ENCODE data around the gene RET.

The RET gene

GRCh38 chr10:43158636-43159035 is 81.8 kb downstream of the RET start:
- H3K9ac ChIP-seq (ENCODE audit: low read length in 2 of 2): no peak overlapping the region
- H3K4me1 ChIP-seq (ENCODE audit: control insufficient read depth, insufficient read depth, low read length): no peaks in the 10 kb centered on the region
- no peaks in the 10 kb centered on the region for H3K27me3 ChIP-seq (ENCODE audit: control insufficient read depth in 1 of 2, insufficient read depth in 2 of 2, low read length in 2 of 2)
- no peak overlapping the region for H3K4me3 ChIP-seq (ENCODE audit: low read length in 2 of 2)
- peaks cover 13 to 21% of the 10 kb centered on the region in 2 donors for H3K36me3 ChIP-seq (ENCODE audit: control insufficient read depth in 2 of 2, insufficient read depth in 2 of 2, low read length in 2 of 2)
- H3K9me3 ChIP-seq (ENCODE audit: control insufficient read depth in 2 of 2, low read length in 2 of 2): no peaks in the 10 kb centered on the region
- no peak overlapping the region for H3K27ac ChIP-seq (ENCODE audit: low read length)

- no peaks in the 10 kb centered on the region for H3K27me3 ChIP-seq (ENCODE audit: control insufficient read depth in 1 of 2, insufficient read depth in 2 of 2, low read length in 2 of 2)
- H3K27ac ChIP-seq (ENCODE audit: low read length): no peak overlapping the region
- H3K9ac ChIP-seq (ENCODE audit: low read length in 2 of 2): no peak overlapping the region
- no peaks in the 10 kb centered on the region for H3K9me3 ChIP-seq (ENCODE audit: control insufficient read depth in 2 of 2, low read length in 2 of 2)
- H3K4me3 ChIP-seq (ENCODE audit: low read length in 2 of 2): no peak overlapping the region
- H3K36me3 ChIP-seq (ENCODE audit: control insufficient read depth in 2 of 2, insufficient read depth in 2 of 2, low read length in 2 of 2): peaks cover 13 to 21% of the 10 kb centered on the region in 2 donors
- H3K4me1 ChIP-seq (ENCODE audit: control insufficient read depth, insufficient read depth, low read length): no peaks in the 10 kb centered on the region
These were observed 83.4 kb downstream of the RET start for GRCh38 chr10:43160046-43160920.

- no peaks in the 10 kb centered on the region for H3K4me1 ChIP-seq (ENCODE audit: control insufficient read depth, insufficient read depth, low read length)
- H3K9ac ChIP-seq (ENCODE audit: low read length in 2 of 2): no peak overlapping the region
These were observed 84.0 kb downstream of the RET start for GRCh38 chr10:43160921-43161255.

GRCh38 chr10:43162604-43163003 is 85.7 kb downstream of the RET start:
- H3K9ac ChIP-seq (ENCODE audit: low read length in 2 of 2): no peak overlapping the region

More at GRCh38 chr10:43160921-43161255, 84.0 kb downstream of the RET start:
- peaks cover 13 to 21% of the 10 kb centered on the region in 2 donors for H3K36me3 ChIP-seq (ENCODE audit: control insufficient read depth in 2 of 2, insufficient read depth in 2 of 2, low read length in 2 of 2)
- no peaks in the 10 kb centered on the region for H3K27me3 ChIP-seq (ENCODE audit: control insufficient read depth in 1 of 2, insufficient read depth in 2 of 2, low read length in 2 of 2)
- no peak overlapping the region for H3K4me3 ChIP-seq (ENCODE audit: low read length in 2 of 2)
- no peak overlapping the region for H3K27ac ChIP-seq (ENCODE audit: low read length)
- H3K9me3 ChIP-seq (ENCODE audit: control insufficient read depth in 2 of 2, low read length in 2 of 2): no peaks in the 10 kb centered on the region

GRCh38 chr10:43166207-43166879 is 89.5 kb downstream of the RET start:
- Histone ChIP-seq H3K4me1 (ENCODE audit: control insufficient read depth, insufficient read depth, low read length) (no peaks in the 10 kb centered on the region), H3K4me3 (ENCODE audit: low read length in 2 of 2) (no peak overlapping the region), H3K9ac (ENCODE audit: low read length in 2 of 2) (no peak overlapping the region), H3K36me3 (ENCODE audit: control insufficient read depth in 2 of 2, insufficient read depth in 2 of 2, low read length in 2 of 2) (peaks cover 11 to 25% of the 10 kb centered on the region in 2 donors), H3K27me3 (ENCODE audit: control insufficient read depth in 1 of 2, insufficient read depth in 2 of 2, low read length in 2 of 2) (no peaks in the 10 kb centered on the region), H3K27ac (ENCODE audit: low read length) (no peak overlapping the region), H3K9me3 (ENCODE audit: control insufficient read depth in 2 of 2, low read length in 2 of 2) (no peaks in the 10 kb centered on the region)

More at GRCh38 chr10:43162604-43163003, 85.7 kb downstream of the RET start:
- Histone ChIP-seq H3K36me3 (ENCODE audit: control insufficient read depth in 2 of 2, insufficient read depth in 2 of 2, low read length in 2 of 2) (peaks cover 13 to 25% of the 10 kb centered on the region in 2 donors), H3K27me3 (ENCODE audit: control insufficient read depth in 1 of 2, insufficient read depth in 2 of 2, low read length in 2 of 2) (no peaks in the 10 kb centered on the region), H3K9me3 (ENCODE audit: control insufficient read depth in 2 of 2, low read length in 2 of 2) (no peaks in the 10 kb centered on the region), H3K4me3 (ENCODE audit: low read length in 2 of 2) (no peak overlapping the region), H3K27ac (ENCODE audit: low read length) (no peak overlapping the region), H3K4me1 (ENCODE audit: control insufficient read depth, insufficient read depth, low read length) (no peaks in the 10 kb centered on the region)

GRCh38 chr10:43166880-43167497 is 90.1 kb downstream of the RET start:
- Histone ChIP-seq H3K4me3 (ENCODE audit: low read length in 2 of 2) (no peak overlapping the region), H3K9me3 (ENCODE audit: control insufficient read depth in 2 of 2, low read length in 2 of 2) (no peaks in the 10 kb centered on the region), H3K4me1 (ENCODE audit: control insufficient read depth, insufficient read depth, low read length) (no peaks in the 10 kb centered on the region), H3K27me3 (ENCODE audit: control insufficient read depth in 1 of 2, insufficient read depth in 2 of 2, low read length in 2 of 2) (no peaks in the 10 kb centered on the region), H3K36me3 (ENCODE audit: control insufficient read depth in 2 of 2, insufficient read depth in 2 of 2, low read length in 2 of 2) (peaks cover 8 to 18% of the 10 kb centered on the region in 2 donors), H3K9ac (ENCODE audit: low read length in 2 of 2) (no peak overlapping the region), H3K27ac (ENCODE audit: low read length) (no peak overlapping the region)

GRCh38 chr10:43167498-43167889 is 90.6 kb downstream of the RET start:
- Histone ChIP-seq H3K4me1 (ENCODE audit: control insufficient read depth, insufficient read depth, low read length) (no peaks in the 10 kb centered on the region), H3K36me3 (ENCODE audit: control insufficient read depth in 2 of 2, insufficient read depth in 2 of 2, low read length in 2 of 2) (peaks cover 4 to 15% of the 10 kb centered on the region in 2 donors), H3K27me3 (ENCODE audit: control insufficient read depth in 1 of 2, insufficient read depth in 2 of 2, low read length in 2 of 2) (no peaks in the 10 kb centered on the region), H3K9ac (ENCODE audit: low read length in 2 of 2) (no peak overlapping the region), H3K9me3 (ENCODE audit: control insufficient read depth in 2 of 2, low read length in 2 of 2) (no peaks in the 10 kb centered on the region), H3K4me3 (ENCODE audit: low read length in 2 of 2) (no peak overlapping the region), H3K27ac (ENCODE audit: low read length) (no peak overlapping the region)

GRCh38 chr10:43170491-43170890 is 93.6 kb downstream of the RET start:
- Histone ChIP-seq H3K27ac (ENCODE audit: low read length) (no peak overlapping the region), H3K4me1 (ENCODE audit: control insufficient read depth, insufficient read depth, low read length) (no peaks in the 10 kb centered on the region), H3K9ac (ENCODE audit: low read length in 2 of 2) (no peak overlapping the region), H3K4me3 (ENCODE audit: low read length in 2 of 2) (no peak overlapping the region), H3K36me3 (ENCODE audit: control insufficient read depth in 2 of 2, insufficient read depth in 2 of 2, low read length in 2 of 2) (peaks cover 9% of the 10 kb centered on the region in 2 donors), H3K27me3 (ENCODE audit: control insufficient read depth in 1 of 2, insufficient read depth in 2 of 2, low read length in 2 of 2) (no peaks in the 10 kb centered on the region), H3K9me3 (ENCODE audit: control insufficient read depth in 2 of 2, low read length in 2 of 2) (no peaks in the 10 kb centered on the region)

GRCh38 chr10:43172645-43173044 is 95.8 kb downstream of the RET start:
- H3K9ac ChIP-seq (ENCODE audit: low read length in 2 of 2): no peak overlapping the region
- H3K4me1 ChIP-seq (ENCODE audit: control insufficient read depth, insufficient read depth, low read length): no peaks in the 10 kb centered on the region
- no peaks in the 10 kb centered on the region for H3K27me3 ChIP-seq (ENCODE audit: control insufficient read depth in 1 of 2, insufficient read depth in 2 of 2, low read length in 2 of 2)
- H3K27ac ChIP-seq (ENCODE audit: low read length): no peak overlapping the region
- H3K36me3 ChIP-seq (ENCODE audit: control insufficient read depth in 2 of 2, insufficient read depth in 2 of 2, low read length in 2 of 2): peaks cover 14 to 15% of the 10 kb centered on the region in 2 donors
- no peaks in the 10 kb centered on the region for H3K9me3 ChIP-seq (ENCODE audit: control insufficient read depth in 2 of 2, low read length in 2 of 2)
- H3K4me3 ChIP-seq (ENCODE audit: low read length in 2 of 2): no peak overlapping the region

- H3K27me3 ChIP-seq (ENCODE audit: control insufficient read depth in 1 of 2, insufficient read depth in 2 of 2, low read length in 2 of 2): no peaks in the 10 kb centered on the region
- H3K36me3 ChIP-seq (ENCODE audit: control insufficient read depth in 2 of 2, insufficient read depth in 2 of 2, low read length in 2 of 2): peaks cover 18 to 19% of the 10 kb centered on the region in 2 donors
- no peak overlapping the region for H3K4me3 ChIP-seq (ENCODE audit: low read length in 2 of 2)
- H3K27ac ChIP-seq (ENCODE audit: low read length): no peak overlapping the region
- no peak overlapping the region for H3K9ac ChIP-seq (ENCODE audit: low read length in 2 of 2)
- no peaks in the 10 kb centered on the region for H3K9me3 ChIP-seq (ENCODE audit: control insufficient read depth in 2 of 2, low read length in 2 of 2)
- H3K4me1 ChIP-seq (ENCODE audit: control insufficient read depth, insufficient read depth, low read length): no peaks in the 10 kb centered on the region
These were observed 96.3 kb downstream of the RET start for GRCh38 chr10:43173120-43173519.

Measured in stomach smooth muscle (tissue), 2 donors.